GM12878 (cell line): ENCODE data around the gene ARR3. TPM values are rescaled to one million over a fixed set of nuclear protein-coding genes. Genes with fewer than 3 reads are reported as not detected.

Source experiments
- ATAC-seq: fragments of 200-7000 bp; cut with Tn5 transposase; 3 replicates; pipeline ENCODE4 v1.9.1; 2020; ENCODE audit warnings: mild to moderate bottlenecking, moderate library complexity
- BruUV-seq: library from RNA; stranded (reverse); fragments of 400-500 nt; replicated peaks from 2 replicates; lab custom pipeline; 2021; lab: Mats Ljungman, UMichigan
- CTCF ChIA-PET: fragments of 300-600 bp; sonication (Branson Sonifier 250); formaldehyde crosslinking; extraction: SDS; loops from one replicate; lab custom pipeline; 2021; ENCODE audit warnings: inconsistent platforms; lab: Yijun Ruan, JAX
- POLR2A ChIA-PET: fragments of 350-600 bp; formaldehyde crosslinking; extraction: SDS; loops from one replicate; lab custom pipeline; 2021; ENCODE audit warnings: inconsistent platforms; lab: Charles Lee
- RAD21 ChIA-PET: fragments of 300-600 bp; sonication (Branson Sonifier 250); formaldehyde crosslinking; loops from one replicate; lab custom pipeline; 2023; ENCODE audit warnings: antibody characterized with exemption; ENCODE audit not compliant: unreplicated experiment; lab: Charles Lee
- SMC1A ChIA-PET: fragments of 300-600 bp; sonication (Branson Sonifier 250); formaldehyde crosslinking; loops from one replicate; lab custom pipeline; 2023; ENCODE audit not compliant: unreplicated experiment, uncharacterized antibody; lab: Charles Lee
- DNase-seq: peaks from one replicate; pipeline ENCODE4 v3.0.0-alpha.2; 2011; ENCODE audit warnings: low read depth, low spot score
- FAIRE-seq: peaks from 3 replicates; lab custom pipeline; 2011; peaks lifted over from hg19 to GRCh38; lab: Jason Lieb, UNC
- H2AFZ ChIP-seq: 2 replicates; pipeline ENCODE4 v1.6.0; 2011; ENCODE audit warnings: low read depth, low read length, control low read depth; ENCODE audit not compliant: control insufficient read depth
- H3K27ac ChIP-seq: 2 replicates; pipeline ENCODE4 v1.5.1; 2011; ENCODE audit warnings: control low read depth; ENCODE audit not compliant: control insufficient read depth, insufficient read depth
- H3K27me3 ChIP-seq, 2 experiments: replicated peaks in 1 of 2; 2 replicates each; pipeline versions ENCODE4 v1.6.0 to v1.6.1; 2011; ENCODE audit warnings: low read length in 1 of 2; ENCODE audit not compliant: control insufficient read depth in 2 of 2, insufficient read depth in 2 of 2
- H3K36me3 ChIP-seq, 2 experiments: 2 replicates each; pipeline ENCODE4 v1.5.1; 2011; ENCODE audit warnings: low read length in 1 of 2; ENCODE audit not compliant: control insufficient read depth in 2 of 2, insufficient read depth in 2 of 2
- H3K4me1 ChIP-seq: 2 replicates; pipeline ENCODE4 v1.6.1; 2011; ENCODE audit warnings: mild to moderate bottlenecking, low read length, moderate library complexity, mixed read lengths; ENCODE audit not compliant: control insufficient read depth, insufficient read depth
- H3K4me2 ChIP-seq: 2 replicates; pipeline ENCODE4 v1.6.0; 2011; ENCODE audit warnings: control low read depth; ENCODE audit not compliant: control insufficient read depth, insufficient read depth
- H3K4me3 ChIP-seq: fragments of 200-600 bp; sonication (generic); 2 replicates; pipeline ENCODE4 v1.5.1; 2016
- H3K79me2 ChIP-seq: 2 replicates; pipeline ENCODE4 v1.6.0; 2011; ENCODE audit warnings: low read length; ENCODE audit not compliant: control insufficient read depth, insufficient read depth
- H3K9ac ChIP-seq: 2 replicates; pipeline ENCODE4 v1.8.0; 2011; ENCODE audit warnings: low read length, control low read depth, mixed read lengths; ENCODE audit not compliant: control insufficient read depth, insufficient read depth
- H3K9me3 ChIP-seq: replicated peaks from 3 replicates; pipeline ENCODE4 v1.5.1; 2011; ENCODE audit warnings: mild to moderate bottlenecking, low read length; ENCODE audit not compliant: control insufficient read depth, insufficient read depth
- H4K20me1 ChIP-seq: 2 replicates; pipeline ENCODE4 v1.6.0; 2011; ENCODE audit not compliant: control insufficient read depth, insufficient read depth
- BMI1 ChIP-seq: fragments of 450-650 bp; IDR thresholded peaks from 2 replicates; pipeline ENCODE4 v1.6.1; 2016; ENCODE audit warnings: mild to moderate bottlenecking, moderate library complexity, borderline replicate concordance
- CBFB ChIP-seq: IDR thresholded peaks from 2 replicates; pipeline ENCODE4 v1.6.1; 2016; ENCODE audit warnings: antibody characterized with exemption, low read depth
- GATAD2B ChIP-seq: fragments of 450-650 bp; conservative IDR thresholded peaks from 2 replicates; pipeline ENCODE4 v1.6.1; 2017; ENCODE audit warnings: low read depth, mild to moderate bottlenecking, moderate library complexity
- NBN ChIP-seq: fragments of 450-650 bp; IDR thresholded peaks from 2 replicates; pipeline ENCODE4 v1.6.1; 2016
- WGBS: methylation state at CpG from one replicate; pipeline ENCODE4 v1.1.6; 2016; ENCODE audit warnings: low lambda C conversion rate; ENCODE audit not compliant: insufficient replicate concordance, insufficient coverage; ENCODE audit errors: missing lambda C conversion rate; 5-methylcytosine and 5-hydroxymethylcytosine counted together
- in situ Hi-C: fragments of 300-500 bp; cut with MboI; formaldehyde crosslinking; loops from 9 replicates; pipeline ENCODE4 v1.14.3; 2018; ENCODE audit warnings: mixed read lengths
- intact Hi-C: fragments of 100-400 bp; cut with micrococcal nuclease; formaldehyde crosslinking; loops from one replicate; pipeline ENCODE4 v1.14.2; 2022; ENCODE audit not compliant: unreplicated experiment
- polyA plus RNA-seq, 11 experiments: library from polyadenylated mRNA; depleted of rRNA in 4 of 11; unstranded in 6 of 11; stranded (reverse) in 5 of 11; fragments of >200 nt; fragmentation: Nextera tagmentation in 4 of 11; fragmentation: Illumina TruSeq in 1 of 11; extraction: Ambion mirVana in 4 of 11; extraction: Trizol in 1 of 11; gene quantifications; 1 replicate in 1 of 11; 2 replicates in 10 of 11; pipeline versions ENCODE4 v1.2.1 to v1.2.3, GENCODE V29; 2011 to 2016; ENCODE audit warnings: inconsistent platforms in 2 of 11, missing spikeins in 2 of 11, low read depth in 1 of 11
- total RNA-seq, 4 experiments: library from RNA; depleted of rRNA in 3 of 4; stranded (reverse); fragments of >200 nt in 3 of 4; fragmentation: Illumina TruSeq in 1 of 4; extraction: Trizol in 1 of 4; gene quantifications; 2 replicates each; pipeline versions ENCODE4 v1.2.1 to v1.2.3, GENCODE V29; 2013 to 2021
- TF ChIP-seq, protein P1 (sequence below): fragments of 450-650 bp; formaldehyde crosslinking; IDR thresholded peaks from 2 replicates; pipeline ENCODE4 v1.4.0; 2020; ENCODE audit warnings: mild to moderate bottlenecking, moderate library complexity
- TF ChIP-seq, protein P2 (sequence below): IDR thresholded peaks from 2 replicates; pipeline ENCODE4 v1.6.1; 2011; ENCODE audit warnings: low read depth, mild to moderate bottlenecking, low read length, moderate library complexity, borderline replicate concordance; ENCODE audit errors: extremely low read depth
- TF ChIP-seq, protein P3 (sequence below): fragments of 450-650 bp; formaldehyde crosslinking; IDR thresholded peaks from 2 replicates; pipeline ENCODE4 v1.5.0; 2022; ENCODE audit warnings: mild to moderate bottlenecking, missing genetic modification characterization
- TF ChIP-seq, protein P4 (sequence below): fragments of 450-650 bp; IDR thresholded peaks from 2 replicates; pipeline ENCODE4 v1.6.1; 2016; ENCODE audit warnings: mild to moderate bottlenecking, moderate library complexity, borderline replicate concordance
- TF ChIP-seq, protein P5 (sequence below): fragments of 450-650 bp; IDR thresholded peaks from 2 replicates; pipeline ENCODE4 v1.6.1; 2016; ENCODE audit warnings: mild to moderate bottlenecking

ARR3 gene
- total and polyA plus RNA-seq, 10 of the 15 experiments (the other 5 are each of a cell fraction or from before 2014, with no cell fraction given): not detected

DNA sequence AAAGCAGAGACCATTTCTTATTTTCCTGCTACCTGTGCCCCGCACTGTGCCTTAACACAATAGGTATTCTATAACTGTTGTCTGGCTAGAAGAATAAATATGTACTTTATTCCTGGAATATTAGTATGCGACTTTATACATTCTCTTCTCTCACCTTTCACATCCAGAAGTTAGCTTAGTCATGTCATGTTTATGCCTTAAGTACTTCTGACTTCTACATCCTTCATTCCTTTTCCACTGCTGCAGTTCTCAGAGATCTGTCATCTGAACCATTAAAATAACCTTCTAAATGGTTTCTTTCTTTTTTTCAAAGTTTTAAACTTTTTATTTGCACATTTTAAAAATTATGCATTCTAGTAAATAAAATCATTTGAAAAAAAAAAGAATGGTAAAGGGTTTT, 56.2 kb downstream of the ARR3 start (continued):
- TF ChIP-seq, protein P1, sequence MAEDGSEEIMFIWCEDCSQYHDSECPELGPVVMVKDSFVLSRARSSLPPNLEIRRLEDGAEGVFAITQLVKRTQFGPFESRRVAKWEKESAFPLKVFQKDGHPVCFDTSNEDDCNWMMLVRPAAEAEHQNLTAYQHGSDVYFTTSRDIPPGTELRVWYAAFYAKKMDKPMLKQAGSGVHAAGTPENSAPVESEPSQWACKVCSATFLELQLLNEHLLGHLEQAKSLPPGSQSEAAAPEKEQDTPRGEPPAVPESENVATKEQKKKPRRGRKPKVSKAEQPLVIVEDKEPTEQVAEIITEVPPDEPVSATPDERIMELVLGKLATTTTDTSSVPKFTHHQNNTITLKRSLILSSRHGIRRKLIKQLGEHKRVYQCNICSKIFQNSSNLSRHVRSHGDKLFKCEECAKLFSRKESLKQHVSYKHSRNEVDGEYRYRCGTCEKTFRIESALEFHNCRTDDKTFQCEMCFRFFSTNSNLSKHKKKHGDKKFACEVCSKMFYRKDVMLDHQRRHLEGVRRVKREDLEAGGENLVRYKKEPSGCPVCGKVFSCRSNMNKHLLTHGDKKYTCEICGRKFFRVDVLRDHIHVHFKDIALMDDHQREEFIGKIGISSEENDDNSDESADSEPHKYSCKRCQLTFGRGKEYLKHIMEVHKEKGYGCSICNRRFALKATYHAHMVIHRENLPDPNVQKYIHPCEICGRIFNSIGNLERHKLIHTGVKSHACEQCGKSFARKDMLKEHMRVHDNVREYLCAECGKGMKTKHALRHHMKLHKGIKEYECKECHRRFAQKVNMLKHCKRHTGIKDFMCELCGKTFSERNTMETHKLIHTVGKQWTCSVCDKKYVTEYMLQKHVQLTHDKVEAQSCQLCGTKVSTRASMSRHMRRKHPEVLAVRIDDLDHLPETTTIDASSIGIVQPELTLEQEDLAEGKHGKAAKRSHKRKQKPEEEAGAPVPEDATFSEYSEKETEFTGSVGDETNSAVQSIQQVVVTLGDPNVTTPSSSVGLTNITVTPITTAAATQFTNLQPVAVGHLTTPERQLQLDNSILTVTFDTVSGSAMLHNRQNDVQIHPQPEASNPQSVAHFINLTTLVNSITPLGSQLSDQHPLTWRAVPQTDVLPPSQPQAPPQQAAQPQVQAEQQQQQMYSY: no peak

DNA sequence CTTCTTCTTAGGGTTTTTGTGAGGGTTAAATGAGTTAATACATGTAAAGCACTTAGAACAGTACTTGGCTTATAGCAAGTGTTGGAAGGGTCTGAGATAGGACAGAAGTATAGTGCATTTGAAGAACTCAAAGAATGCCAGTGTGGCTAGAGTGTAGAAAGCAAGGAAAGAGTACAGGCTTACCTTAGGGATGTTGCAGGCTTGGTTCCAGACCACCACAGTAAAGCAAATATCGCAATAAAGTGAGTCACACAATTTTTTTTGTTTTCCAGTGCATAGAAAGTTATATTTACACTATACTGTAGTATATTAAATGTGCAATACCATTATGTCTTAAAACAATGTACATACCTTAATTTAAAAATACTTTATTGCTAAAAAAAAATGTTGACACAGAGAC, 63.0 kb downstream of the ARR3 start:
- no peaks in the 10 kb centered on the region for H3K9me3 ChIP-seq
- H3K4me3 ChIP-seq: no peak overlapping the region
- SMC1A ChIA-PET: no interaction called here
- WGBS: 56% methylated on average over 1 of the region's 1 CpG
- H3K27ac ChIP-seq: no peak overlapping the region
- ATAC-seq (no peak), DNase-seq (no peak), FAIRE-seq (no peak)
- CTCF ChIA-PET: interaction anchor here (2.0 kb wide), 1 partner anchor 16 kb away, joined by 4 read pairs; no protein-coding TSS in a partner anchor
- no peaks in the 10 kb centered on the region for H3K4me1 ChIP-seq
- H3K27me3 ChIP-seq: no peaks in the 10 kb centered on the region
- H3K79me2 ChIP-seq: no peaks in the 10 kb centered on the region
- in situ Hi-C loops (no loop called here), intact Hi-C loops (no loop called here)
- POLR2A ChIA-PET: no interaction called here
- H3K4me2 ChIP-seq: no peak overlapping the region
- no peaks in the 10 kb centered on the region for H3K36me3 ChIP-seq
- H4K20me1 ChIP-seq: no peaks in the 10 kb centered on the region
- RAD21 ChIA-PET: no interaction called here
- no peak overlapping the region for H2AFZ ChIP-seq
- H3K9ac ChIP-seq: no peak overlapping the region
- no TSS peak for BruUV-seq
- TF ChIP-seq CBFB (no peak), BMI1 (no peak), GATAD2B (no peak), NBN (no peak)
- TF ChIP-seq, protein P2, sequence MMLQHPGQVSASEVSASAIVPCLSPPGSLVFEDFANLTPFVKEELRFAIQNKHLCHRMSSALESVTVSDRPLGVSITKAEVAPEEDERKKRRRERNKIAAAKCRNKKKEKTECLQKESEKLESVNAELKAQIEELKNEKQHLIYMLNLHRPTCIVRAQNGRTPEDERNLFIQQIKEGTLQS: no peak
- TF ChIP-seq, protein P3, sequence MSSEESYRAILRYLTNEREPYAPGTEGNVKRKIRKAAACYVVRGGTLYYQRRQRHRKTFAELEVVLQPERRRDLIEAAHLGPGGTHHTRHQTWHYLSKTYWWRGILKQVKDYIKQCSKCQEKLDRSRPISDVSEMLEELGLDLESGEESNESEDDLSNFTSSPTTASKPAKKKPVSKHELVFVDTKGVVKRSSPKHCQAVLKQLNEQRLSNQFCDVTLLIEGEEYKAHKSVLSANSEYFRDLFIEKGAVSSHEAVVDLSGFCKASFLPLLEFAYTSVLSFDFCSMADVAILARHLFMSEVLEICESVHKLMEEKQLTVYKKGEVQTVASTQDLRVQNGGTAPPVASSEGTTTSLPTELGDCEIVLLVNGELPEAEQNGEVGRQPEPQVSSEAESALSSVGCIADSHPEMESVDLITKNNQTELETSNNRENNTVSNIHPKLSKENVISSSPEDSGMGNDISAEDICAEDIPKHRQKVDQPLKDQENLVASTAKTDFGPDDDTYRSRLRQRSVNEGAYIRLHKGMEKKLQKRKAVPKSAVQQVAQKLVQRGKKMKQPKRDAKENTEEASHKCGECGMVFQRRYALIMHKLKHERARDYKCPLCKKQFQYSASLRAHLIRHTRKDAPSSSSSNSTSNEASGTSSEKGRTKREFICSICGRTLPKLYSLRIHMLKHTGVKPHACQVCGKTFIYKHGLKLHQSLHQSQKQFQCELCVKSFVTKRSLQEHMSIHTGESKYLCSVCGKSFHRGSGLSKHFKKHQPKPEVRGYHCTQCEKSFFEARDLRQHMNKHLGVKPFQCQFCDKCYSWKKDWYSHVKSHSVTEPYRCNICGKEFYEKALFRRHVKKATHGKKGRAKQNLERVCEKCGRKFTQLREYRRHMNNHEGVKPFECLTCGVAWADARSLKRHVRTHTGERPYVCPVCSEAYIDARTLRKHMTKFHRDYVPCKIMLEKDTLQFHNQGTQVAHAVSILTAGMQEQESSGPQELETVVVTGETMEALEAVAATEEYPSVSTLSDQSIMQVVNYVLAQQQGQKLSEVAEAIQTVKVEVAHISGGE (CRISPR knock-in tag): no peak
- TF ChIP-seq, protein P4, sequence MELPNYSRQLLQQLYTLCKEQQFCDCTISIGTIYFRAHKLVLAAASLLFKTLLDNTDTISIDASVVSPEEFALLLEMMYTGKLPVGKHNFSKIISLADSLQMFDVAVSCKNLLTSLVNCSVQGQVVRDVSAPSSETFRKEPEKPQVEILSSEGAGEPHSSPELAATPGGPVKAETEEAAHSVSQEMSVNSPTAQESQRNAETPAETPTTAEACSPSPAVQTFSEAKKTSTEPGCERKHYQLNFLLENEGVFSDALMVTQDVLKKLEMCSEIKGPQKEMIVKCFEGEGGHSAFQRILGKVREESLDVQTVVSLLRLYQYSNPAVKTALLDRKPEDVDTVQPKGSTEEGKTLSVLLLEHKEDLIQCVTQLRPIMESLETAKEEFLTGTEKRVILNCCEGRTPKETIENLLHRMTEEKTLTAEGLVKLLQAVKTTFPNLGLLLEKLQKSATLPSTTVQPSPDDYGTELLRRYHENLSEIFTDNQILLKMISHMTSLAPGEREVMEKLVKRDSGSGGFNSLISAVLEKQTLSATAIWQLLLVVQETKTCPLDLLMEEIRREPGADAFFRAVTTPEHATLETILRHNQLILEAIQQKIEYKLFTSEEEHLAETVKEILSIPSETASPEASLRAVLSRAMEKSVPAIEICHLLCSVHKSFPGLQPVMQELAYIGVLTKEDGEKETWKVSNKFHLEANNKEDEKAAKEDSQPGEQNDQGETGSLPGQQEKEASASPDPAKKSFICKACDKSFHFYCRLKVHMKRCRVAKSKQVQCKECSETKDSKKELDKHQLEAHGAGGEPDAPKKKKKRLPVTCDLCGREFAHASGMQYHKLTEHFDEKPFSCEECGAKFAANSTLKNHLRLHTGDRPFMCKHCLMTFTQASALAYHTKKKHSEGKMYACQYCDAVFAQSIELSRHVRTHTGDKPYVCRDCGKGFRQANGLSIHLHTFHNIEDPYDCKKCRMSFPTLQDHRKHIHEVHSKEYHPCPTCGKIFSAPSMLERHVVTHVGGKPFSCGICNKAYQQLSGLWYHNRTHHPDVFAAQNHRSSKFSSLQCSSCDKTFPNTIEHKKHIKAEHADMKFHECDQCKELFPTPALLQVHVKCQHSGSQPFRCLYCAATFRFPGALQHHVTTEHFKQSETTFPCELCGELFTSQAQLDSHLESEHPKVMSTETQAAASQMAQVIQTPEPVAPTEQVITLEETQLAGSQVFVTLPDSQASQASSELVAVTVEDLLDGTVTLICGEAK: no peak
- TF ChIP-seq, protein P5, sequence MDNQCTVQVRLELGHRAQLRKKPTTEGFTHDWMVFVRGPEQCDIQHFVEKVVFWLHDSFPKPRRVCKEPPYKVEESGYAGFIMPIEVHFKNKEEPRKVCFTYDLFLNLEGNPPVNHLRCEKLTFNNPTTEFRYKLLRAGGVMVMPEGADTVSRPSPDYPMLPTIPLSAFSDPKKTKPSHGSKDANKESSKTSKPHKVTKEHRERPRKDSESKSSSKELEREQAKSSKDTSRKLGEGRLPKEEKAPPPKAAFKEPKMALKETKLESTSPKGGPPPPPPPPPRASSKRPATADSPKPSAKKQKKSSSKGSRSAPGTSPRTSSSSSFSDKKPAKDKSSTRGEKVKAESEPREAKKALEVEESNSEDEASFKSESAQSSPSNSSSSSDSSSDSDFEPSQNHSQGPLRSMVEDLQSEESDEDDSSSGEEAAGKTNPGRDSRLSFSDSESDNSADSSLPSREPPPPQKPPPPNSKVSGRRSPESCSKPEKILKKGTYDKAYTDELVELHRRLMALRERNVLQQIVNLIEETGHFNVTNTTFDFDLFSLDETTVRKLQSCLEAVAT: no peak
